Gastroesophageal sphincter (tissue), 4 donors: ENCODE data around the gene PRMT1. TPM values are rescaled to one million over a fixed set of nuclear protein-coding genes. Genes with fewer than 3 reads are reported as not detected.

Experiments used
- ATAC-seq: fragments of 150-250 bp; one replicate; pipeline ENCODE4 v1.9.1; 2016; ENCODE audit warnings: mild to moderate bottlenecking, moderate library complexity
- H3K27ac ChIP-seq, 4 donors: fragments of 200-600 bp; sonication (generic) in 3 of 4; 1 replicate in 3 of 4; 2 replicates in 1 of 4; pipeline ENCODE4 v1.5.1; 2016 to 2019
- H3K27me3 ChIP-seq: fragments of 200-600 bp; sonication (generic); one replicate; pipeline ENCODE4 v1.5.1; 2019
- H3K36me3 ChIP-seq, 2 donors: fragments of 200-600 bp; sonication (generic); one replicate each; pipeline ENCODE4 v1.5.1; 2019; ENCODE audit warnings: control low read depth in 1 of 2
- H3K4me1 ChIP-seq, 3 donors: fragments of 200-600 bp; sonication (generic); 1 replicate in 2 of 3; 2 replicates in 1 of 3; pipeline ENCODE4 v1.5.1; 2016 to 2019; ENCODE audit warnings: control low read depth in 2 of 3
- H3K4me3 ChIP-seq, 2 donors: fragments of 200-600 bp; sonication (generic); one replicate each; pipeline ENCODE4 v1.5.1; 2019; ENCODE audit warnings: mild to moderate bottlenecking in 1 of 2, moderate library complexity in 1 of 2
- H3K9me3 ChIP-seq, 3 donors: fragments of 200-600 bp; sonication (generic); one replicate each; pipeline ENCODE4 v1.5.1; 2017 to 2019; ENCODE audit warnings: control low read depth in 2 of 3
- EP300 ChIP-seq: sonication (generic); formaldehyde crosslinking; IDR thresholded peaks from one replicate; pipeline ENCODE4 v1.6.1; 2017; ENCODE audit warnings: antibody characterized with exemption, mild to moderate bottlenecking
- POLR2A ChIP-seq, 2 donors: fragments of 450-650 bp; IDR thresholded peaks; one replicate each; pipeline ENCODE4 v1.6.1; 2017; ENCODE audit warnings: antibody characterized with exemption in 2 of 2, mild to moderate bottlenecking in 2 of 2, moderate library complexity in 1 of 2
- POLR2AphosphoS5 ChIP-seq: sonication (generic); formaldehyde crosslinking; IDR thresholded peaks from one replicate; pipeline ENCODE4 v1.6.1; 2017; ENCODE audit warnings: antibody characterized with exemption
- WGBS, 2 donors: methylation state at CpG; one replicate each; pipeline ENCODE4 v1.1.5; 2018; ENCODE audit warnings: low coverage in 1 of 2; 5-methylcytosine and 5-hydroxymethylcytosine counted together
- total RNA-seq, 4 donors: library from RNA; depleted of rRNA; stranded (reverse); fragments of >200 nt; gene quantifications; one replicate each; pipeline ENCODE4 v1.1.0, GENCODE V29; 2016
- TF ChIP-seq, protein P1 (sequence below), 4 experiments: fragments of 200-600 bp in 2 of 4; fragments of 450-650 bp in 2 of 4; sonication (generic) in 1 of 4; IDR thresholded peaks; one replicate each; pipeline ENCODE4 v1.5.1; 2017 to 2019; ENCODE audit warnings: antibody characterized with exemption in 4 of 4, mild to moderate bottlenecking in 2 of 4, moderate library complexity in 2 of 4

PRMT1 gene
- total RNA-seq, 4 donors from 2014 or later, result 137 to 152 (median 146) TPM

DNA sequence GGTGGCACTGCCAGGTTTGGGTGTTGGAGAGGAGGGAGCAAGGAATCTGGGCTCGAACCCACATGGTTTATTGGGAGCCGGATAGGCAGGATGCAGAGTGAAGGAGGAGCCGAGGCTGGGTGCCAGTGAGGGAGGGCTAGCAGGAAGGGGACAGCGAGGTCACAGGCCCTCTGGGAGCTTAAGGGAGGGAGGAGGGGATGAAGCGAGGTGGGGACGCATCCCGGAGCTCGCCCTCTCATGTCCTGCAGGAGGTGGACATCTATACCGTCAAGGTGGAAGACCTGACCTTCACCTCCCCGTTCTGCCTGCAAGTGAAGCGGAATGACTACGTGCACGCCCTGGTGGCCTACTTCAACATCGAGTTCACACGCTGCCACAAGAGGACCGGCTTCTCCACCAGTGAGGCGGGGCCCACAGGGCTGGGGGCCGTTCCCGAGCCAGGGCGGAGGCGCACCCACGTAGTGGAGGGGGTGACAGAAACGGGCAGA lies 8.8 kb downstream of the PRMT1 start:
- Histone ChIP-seq H3K4me3 (peak overlapping the region in 1 of 2 donors; percentile 4), H3K9me3 (no peaks in the 10 kb centered on the region), H3K27ac (peak overlapping the region in 1 of 4 donors; percentile 17), H3K4me1 (peaks cover 0 to 34% (median 17%) of the 10 kb centered on the region in 3 donors), H3K27me3 (peaks cover 24% of the 10 kb centered on the region), H3K36me3 (peaks cover 0 to 78% of the 10 kb centered on the region in 2 donors)
- 52 to 75% methylated on average over 8 to 10 of the region's 23 CpGs for WGBS, 2 donors
- no peak for TF ChIP-seq POLR2A (IDR thresholded peaks at IDR 0.05)
- TF ChIP-seq EP300, result no peak
- no peak for TF ChIP-seq POLR2AphosphoS5
- no peak for ATAC-seq

DNA sequence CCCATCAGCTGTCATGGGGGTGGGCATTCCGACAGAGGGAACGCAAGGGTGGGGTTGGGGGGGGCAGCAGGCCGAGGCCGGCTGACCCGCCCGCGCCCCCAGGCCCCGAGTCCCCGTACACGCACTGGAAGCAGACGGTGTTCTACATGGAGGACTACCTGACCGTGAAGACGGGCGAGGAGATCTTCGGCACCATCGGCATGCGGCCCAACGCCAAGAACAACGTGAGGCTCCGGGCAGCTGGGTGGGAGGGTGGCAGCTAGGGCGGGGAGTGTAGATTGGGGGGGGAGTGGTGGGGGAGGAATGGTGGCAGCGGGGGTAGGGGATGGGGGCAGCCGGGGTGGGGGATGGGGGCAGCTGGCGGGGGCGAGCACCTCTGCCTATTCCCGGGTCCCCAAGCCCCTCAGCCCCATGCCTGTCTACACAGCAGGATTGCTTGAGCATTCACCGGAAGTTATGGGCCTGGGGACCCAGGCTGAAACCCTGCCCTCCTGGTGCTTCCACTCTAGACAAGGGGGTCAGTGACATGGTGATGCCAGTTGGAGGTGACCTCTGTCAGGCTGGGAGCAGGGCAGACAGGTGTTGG lies 9.5 kb downstream of the PRMT1 start:
- H3K4me1 ChIP-seq, result peaks cover 0 to 34% (median 22%) of the 10 kb centered on the region in 3 donors
- H3K27ac ChIP-seq, result peak overlapping the region in 2 of 4 donors; percentile 36 to 49
- 90% methylated on average over 15 of the region's 27 CpGs; no CpG with 5 or more reads in 1 of the 2 donors for WGBS, 2 donors
- H3K36me3 ChIP-seq, result peaks cover 0 to 71% of the 10 kb centered on the region in 2 donors
- H3K9me3 ChIP-seq, result no peaks in the 10 kb centered on the region
- peaks cover 31% of the 10 kb centered on the region for H3K27me3 ChIP-seq
- TF ChIP-seq POLR2AphosphoS5 (no peak), POLR2A (IDR thresholded peaks at IDR 0.05) (no peak), EP300 (no peak)
- TF ChIP-seq, protein P1, sequence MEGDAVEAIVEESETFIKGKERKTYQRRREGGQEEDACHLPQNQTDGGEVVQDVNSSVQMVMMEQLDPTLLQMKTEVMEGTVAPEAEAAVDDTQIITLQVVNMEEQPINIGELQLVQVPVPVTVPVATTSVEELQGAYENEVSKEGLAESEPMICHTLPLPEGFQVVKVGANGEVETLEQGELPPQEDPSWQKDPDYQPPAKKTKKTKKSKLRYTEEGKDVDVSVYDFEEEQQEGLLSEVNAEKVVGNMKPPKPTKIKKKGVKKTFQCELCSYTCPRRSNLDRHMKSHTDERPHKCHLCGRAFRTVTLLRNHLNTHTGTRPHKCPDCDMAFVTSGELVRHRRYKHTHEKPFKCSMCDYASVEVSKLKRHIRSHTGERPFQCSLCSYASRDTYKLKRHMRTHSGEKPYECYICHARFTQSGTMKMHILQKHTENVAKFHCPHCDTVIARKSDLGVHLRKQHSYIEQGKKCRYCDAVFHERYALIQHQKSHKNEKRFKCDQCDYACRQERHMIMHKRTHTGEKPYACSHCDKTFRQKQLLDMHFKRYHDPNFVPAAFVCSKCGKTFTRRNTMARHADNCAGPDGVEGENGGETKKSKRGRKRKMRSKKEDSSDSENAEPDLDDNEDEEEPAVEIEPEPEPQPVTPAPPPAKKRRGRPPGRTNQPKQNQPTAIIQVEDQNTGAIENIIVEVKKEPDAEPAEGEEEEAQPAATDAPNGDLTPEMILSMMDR (IDR thresholded peaks at IDR 0.05), result no peak
- peak overlapping the region in 1 of 2 donors; percentile 52 for H3K4me3 ChIP-seq
- ATAC-seq, result no peak

DNA sequence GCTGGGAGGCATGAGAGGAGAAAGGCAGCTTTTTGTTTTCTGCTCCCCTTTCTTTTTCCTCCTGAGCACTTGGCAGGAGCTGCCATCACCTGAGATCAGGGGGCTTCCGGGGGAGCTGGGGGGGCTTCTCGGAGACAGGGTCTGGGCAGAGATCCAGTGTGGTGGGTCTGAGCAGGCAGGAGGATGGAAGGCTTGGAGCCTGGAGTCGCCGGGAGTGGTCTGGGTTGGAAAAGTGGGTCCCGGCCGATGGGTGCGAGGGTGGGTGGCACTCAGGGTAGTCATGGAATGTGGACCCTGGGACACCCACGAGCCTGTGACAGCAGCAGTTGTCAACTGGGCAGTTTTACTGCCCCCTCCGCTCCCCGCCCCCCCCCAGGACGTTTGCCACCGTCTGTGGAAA lies 10.1 kb downstream of the PRMT1 start:
- H3K4me1 ChIP-seq, result peaks cover 0 to 37% (median 24%) of the 10 kb centered on the region in 3 donors
- H3K4me3 ChIP-seq, result peak overlapping the region in 1 of 2 donors; percentile 52
- WGBS, 2 donors, result 40% methylated on average over 1 of the region's 12 CpGs; no CpG with 5 or more reads in 1 of the 2 donors
- peaks cover 0 to 66% of the 10 kb centered on the region in 2 donors for H3K36me3 ChIP-seq
- ATAC-seq, result no peak
- H3K27ac ChIP-seq, result peak overlapping the region in 2 of 4 donors; percentile 36 to 49
- no peaks in the 10 kb centered on the region for H3K9me3 ChIP-seq
- H3K27me3 ChIP-seq, result peaks cover 37% of the 10 kb centered on the region
- TF ChIP-seq POLR2A (IDR thresholded peaks at IDR 0.05) (no peak), POLR2AphosphoS5 (no peak), EP300 (no peak)
- TF ChIP-seq, protein P1 (IDR thresholded peaks at IDR 0.05), result no peak

DNA sequence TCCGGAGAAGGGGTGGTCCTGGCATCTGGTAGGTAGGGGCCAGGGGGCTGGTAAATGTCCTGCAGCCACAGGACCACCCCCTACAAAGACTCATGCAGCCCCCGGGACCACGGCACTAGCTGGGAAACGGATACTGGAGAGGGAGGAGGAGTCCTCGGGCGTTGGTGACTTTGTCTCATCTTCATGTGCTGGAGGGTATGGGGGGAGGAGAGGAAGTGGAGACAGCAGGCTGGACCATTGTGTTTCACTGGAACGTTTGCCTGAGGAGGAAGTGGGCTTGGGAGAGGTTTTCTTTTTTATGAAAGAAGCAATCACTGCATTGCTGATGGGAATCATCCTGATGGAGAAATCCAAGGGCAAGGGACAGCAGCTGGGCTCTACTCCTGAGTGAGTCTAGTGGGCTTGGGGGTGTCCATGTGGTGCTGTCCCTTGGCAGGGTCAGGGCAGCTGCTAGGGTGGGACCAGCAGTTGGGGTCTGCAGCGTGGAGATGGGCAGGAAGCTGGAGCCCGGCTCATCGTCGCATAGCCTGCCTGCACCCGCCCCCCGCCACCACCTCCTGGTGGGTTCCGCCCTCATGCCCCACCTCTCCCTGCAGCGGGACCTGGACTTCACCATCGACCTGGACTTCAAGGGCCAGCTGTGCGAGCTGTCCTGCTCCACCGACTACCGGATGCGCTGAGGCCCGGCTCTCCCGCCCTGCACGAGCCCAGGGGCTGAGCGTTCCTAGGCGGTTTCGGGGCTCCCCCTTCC lies 10.7 kb downstream of the PRMT1 start:
- Histone ChIP-seq H3K4me1 (peaks cover 0 to 37% (median 24%) of the 10 kb centered on the region in 3 donors), H3K27me3 (peaks cover 37% of the 10 kb centered on the region), H3K9me3 (no peaks in the 10 kb centered on the region), H3K36me3 (peaks cover 0 to 60% of the 10 kb centered on the region in 2 donors), H3K27ac (peak overlapping the region in 3 of 4 donors; percentile 54 to 71 (median 62)), H3K4me3 (peak overlapping the region in 1 of 2 donors; percentile 52)
- WGBS, 2 donors, result 48 to 51% methylated on average over 2 to 11 of the region's 26 CpGs
- ATAC-seq, result no peak
- TF ChIP-seq POLR2AphosphoS5 (no peak), EP300 (no peak), POLR2A (IDR thresholded peaks at IDR 0.05) (no peak)
- TF ChIP-seq, protein P1 (IDR thresholded peaks at IDR 0.05), result no peak

DNA sequence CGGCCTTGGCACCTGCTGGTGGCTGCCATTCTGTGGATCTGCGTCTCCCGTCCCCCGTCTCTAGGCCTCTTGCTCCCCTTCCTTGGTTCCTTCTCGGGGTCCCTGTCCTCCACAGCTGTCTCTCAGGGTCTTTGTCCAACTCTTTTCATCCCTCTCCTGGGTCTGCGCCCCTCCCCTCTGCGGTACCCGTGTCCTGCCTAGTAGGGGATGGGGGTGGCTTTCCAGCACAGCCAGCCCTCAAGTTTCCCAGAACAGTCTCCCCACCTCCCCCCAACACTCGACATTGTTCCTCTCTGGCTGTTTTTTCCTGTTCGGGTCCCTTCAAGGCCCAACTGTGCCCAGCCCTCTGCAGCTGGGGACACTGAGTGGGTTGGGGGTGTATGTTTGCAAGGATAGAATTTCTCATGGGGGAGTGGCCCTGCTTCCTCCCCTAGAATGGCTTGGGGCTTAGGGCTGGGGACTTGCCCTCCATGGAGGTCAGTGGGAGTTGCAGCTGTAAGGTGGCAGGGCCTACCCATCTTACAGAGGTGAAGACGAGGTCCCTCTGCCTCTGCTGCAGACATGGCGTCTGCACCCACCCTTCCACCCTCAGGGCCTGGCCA lies 11.6 kb downstream of the PRMT1 start:
- no peaks in the 10 kb centered on the region for H3K9me3 ChIP-seq
- peaks cover 37% of the 10 kb centered on the region for H3K27me3 ChIP-seq
- no peak for ATAC-seq
- H3K4me3 ChIP-seq, result peak overlapping the region in 1 of 2 donors; percentile 52
- WGBS, 2 donors, result 78 to 80% methylated on average over 1 to 9 of the region's 12 CpGs
- H3K36me3 ChIP-seq, result peaks cover 0 to 51% of the 10 kb centered on the region in 2 donors
- TF ChIP-seq POLR2A (IDR thresholded peaks at IDR 0.05) (no peak), EP300 (no peak), POLR2AphosphoS5 (no peak)
- TF ChIP-seq, protein P1 (IDR thresholded peaks at IDR 0.05), result no peak
- peaks cover 0 to 37% (median 24%) of the 10 kb centered on the region in 3 donors for H3K4me1 ChIP-seq
- H3K27ac ChIP-seq, result peak overlapping the region in 3 of 4 donors; percentile 62 to 72 (median 71)
